Lower lobe of right lung (tissue), 2 donors: ENCODE results near the gene RNF103. TPM values are rescaled to one million over a fixed set of nuclear protein-coding genes. Genes with fewer than 3 reads are reported as not detected.
A peak's percentile ranks its signal among the peaks of the same experiment; 100 is the strongest.

ENCODE experiments used
- ATAC-seq, 2 donors: fragments of 200-7000 bp; cut with Tn5 transposase; one replicate each; pipeline ENCODE4 v1.9.1; 2020 to 2022; ENCODE audit warnings: mild to moderate bottlenecking in 2 of 2, moderate library complexity in 2 of 2
- DNase-seq: peaks from one replicate; pipeline ENCODE4 v3.0.0-alpha.2; 2020
- H3K27ac ChIP-seq: fragments of 200-600 bp; one replicate; pipeline ENCODE4 v1.8.0; 2022
- H3K27me3 ChIP-seq: fragments of 200-600 bp; one replicate; pipeline ENCODE4 v1.8.0; 2022; ENCODE audit warnings: low read depth
- H3K36me3 ChIP-seq: fragments of 200-600 bp; one replicate; pipeline ENCODE4 v1.8.0; 2022; ENCODE audit warnings: mild to moderate bottlenecking
- H3K4me1 ChIP-seq: fragments of 200-600 bp; one replicate; pipeline ENCODE4 v1.8.0; 2022
- H3K4me3 ChIP-seq: fragments of 200-600 bp; one replicate; pipeline ENCODE4 v1.8.0; 2022; ENCODE audit warnings: mild to moderate bottlenecking
- H3K9me3 ChIP-seq: fragments of 200-600 bp; one replicate; pipeline ENCODE4 v1.8.0; 2022
- intact Hi-C: fragments of 100-400 bp; cut with DNase I; formaldehyde crosslinking; loops from one replicate; pipeline ENCODE4 v1.11.0; 2022
- total RNA-seq: library from RNA; stranded (reverse); fragmentation: NEBNext Ultra II Directional; extraction: Animal tissue kit (Norgen Biotek cat#: 25700); gene quantifications from one replicate; pipeline ENCODE4 v1.2.1, GENCODE V29; 2021
- TF ChIP-seq, protein P1 (sequence below): fragments of 200-600 bp; IDR thresholded peaks from one replicate; pipeline ENCODE4 v1.8.0; 2022; ENCODE audit warnings: antibody characterized with exemption, mild to moderate bottlenecking
- donor health status: DM: no; HTN: yes; CAD: no; lungs with severe emphysema.

RNF103 gene
- total RNA-seq, 1 donor from 2014 or later, result 23.3 TPM

DNA sequence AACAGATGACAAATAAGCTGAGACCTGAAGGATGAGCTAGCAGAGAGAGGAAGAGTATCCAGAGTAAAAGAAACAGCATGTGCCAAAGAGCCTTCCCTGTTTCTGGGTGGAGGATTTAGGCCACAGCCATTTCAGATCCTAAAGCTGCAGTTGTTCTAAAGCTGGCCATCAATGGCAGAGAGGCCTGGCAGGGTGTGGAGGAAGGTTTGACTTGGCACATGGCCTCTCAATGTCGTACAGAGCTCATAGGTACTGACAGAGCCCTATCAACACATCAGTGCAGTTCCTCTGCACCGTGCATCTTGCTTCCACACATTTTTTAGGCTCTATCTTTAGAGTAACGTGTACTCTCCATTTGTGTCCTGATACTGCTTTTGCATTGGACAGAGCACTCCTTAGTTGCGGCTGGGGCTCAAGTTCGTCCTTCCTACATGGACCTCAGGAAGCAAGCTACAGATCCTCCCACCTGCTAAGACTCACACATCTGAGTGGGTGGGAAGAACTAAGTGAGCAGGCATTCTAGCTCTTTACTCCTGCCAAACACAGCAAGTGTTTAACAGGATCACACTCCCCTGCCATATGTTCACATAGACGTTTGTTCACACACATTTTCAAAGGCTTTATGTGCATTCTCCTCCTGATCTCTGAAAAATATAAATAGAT is 57.4 kb downstream of the RNF103 start:
- no peak for ATAC-seq
- no peak overlapping the region for H3K4me3 ChIP-seq
- H3K36me3 ChIP-seq, result no peaks in the 10 kb centered on the region
- intact Hi-C loops, result no loop called here
- no peaks in the 10 kb centered on the region for H3K9me3 ChIP-seq
- H3K27me3 ChIP-seq, result no peaks in the 10 kb centered on the region
- TF ChIP-seq, protein P1, sequence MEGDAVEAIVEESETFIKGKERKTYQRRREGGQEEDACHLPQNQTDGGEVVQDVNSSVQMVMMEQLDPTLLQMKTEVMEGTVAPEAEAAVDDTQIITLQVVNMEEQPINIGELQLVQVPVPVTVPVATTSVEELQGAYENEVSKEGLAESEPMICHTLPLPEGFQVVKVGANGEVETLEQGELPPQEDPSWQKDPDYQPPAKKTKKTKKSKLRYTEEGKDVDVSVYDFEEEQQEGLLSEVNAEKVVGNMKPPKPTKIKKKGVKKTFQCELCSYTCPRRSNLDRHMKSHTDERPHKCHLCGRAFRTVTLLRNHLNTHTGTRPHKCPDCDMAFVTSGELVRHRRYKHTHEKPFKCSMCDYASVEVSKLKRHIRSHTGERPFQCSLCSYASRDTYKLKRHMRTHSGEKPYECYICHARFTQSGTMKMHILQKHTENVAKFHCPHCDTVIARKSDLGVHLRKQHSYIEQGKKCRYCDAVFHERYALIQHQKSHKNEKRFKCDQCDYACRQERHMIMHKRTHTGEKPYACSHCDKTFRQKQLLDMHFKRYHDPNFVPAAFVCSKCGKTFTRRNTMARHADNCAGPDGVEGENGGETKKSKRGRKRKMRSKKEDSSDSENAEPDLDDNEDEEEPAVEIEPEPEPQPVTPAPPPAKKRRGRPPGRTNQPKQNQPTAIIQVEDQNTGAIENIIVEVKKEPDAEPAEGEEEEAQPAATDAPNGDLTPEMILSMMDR, result no peak
- no peak for DNase-seq
- peaks cover 15% of the 10 kb centered on the region for H3K4me1 ChIP-seq
- no peak overlapping the region for H3K27ac ChIP-seq

DNA sequence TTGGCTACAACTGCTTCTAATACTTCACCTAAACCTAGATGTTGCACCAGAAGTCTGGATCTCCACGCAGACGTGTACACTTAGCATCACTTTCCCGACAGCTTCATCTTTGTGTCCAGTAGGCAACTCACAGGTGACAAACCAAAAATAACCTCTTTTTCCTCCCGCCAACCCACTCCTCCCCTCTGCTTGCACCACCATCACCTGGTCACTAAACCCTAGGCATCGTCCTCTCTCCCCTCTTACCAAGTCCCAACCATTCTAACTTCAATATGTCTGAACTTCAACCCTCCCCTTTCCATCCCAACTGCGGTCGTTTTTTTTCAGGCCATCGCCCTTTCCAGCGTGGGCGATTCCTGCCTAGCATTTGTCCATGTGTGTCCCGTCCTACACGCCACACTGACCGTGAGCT is 60.0 kb downstream of the RNF103 start:
- peak overlapping the region; percentile 80 for H3K4me3 ChIP-seq
- intact Hi-C loops, result no loop called here
- TF ChIP-seq, protein P1, result no peak
- H3K27me3 ChIP-seq, result no peaks in the 10 kb centered on the region
- H3K9me3 ChIP-seq, result no peaks in the 10 kb centered on the region
- no peak for DNase-seq
- ATAC-seq, result no peak
- no peaks in the 10 kb centered on the region for H3K36me3 ChIP-seq
- peak overlapping the region; percentile 100 for H3K27ac ChIP-seq
- H3K4me1 ChIP-seq, result peaks cover 22% of the 10 kb centered on the region

- H3K36me3 ChIP-seq, result no peaks in the 10 kb centered on the region
- no peaks in the 10 kb centered on the region for H3K27me3 ChIP-seq
- H3K9me3 ChIP-seq, result no peaks in the 10 kb centered on the region
- peak; percentile 97 for DNase-seq
- intact Hi-C loops, result no loop called here
- peaks cover 26% of the 10 kb centered on the region for H3K4me1 ChIP-seq
- ATAC-seq, result peak; percentile 98 to 99
- H3K4me3 ChIP-seq, result peak within 1 kb of the TSS; percentile 80
- TF ChIP-seq, protein P1, result no peak
- peak within 1 kb of the TSS; percentile 100 for H3K27ac ChIP-seq
Observed at GRCh38 chr2:86562922-86563649, 60.6 kb downstream of the RNF103 start, which contains the start of gene CHMP3. Gene CHMP3 (minus strand): TSS chr2:86563443. CDS start chr2:86563348, 95 bp downstream.

DNA sequence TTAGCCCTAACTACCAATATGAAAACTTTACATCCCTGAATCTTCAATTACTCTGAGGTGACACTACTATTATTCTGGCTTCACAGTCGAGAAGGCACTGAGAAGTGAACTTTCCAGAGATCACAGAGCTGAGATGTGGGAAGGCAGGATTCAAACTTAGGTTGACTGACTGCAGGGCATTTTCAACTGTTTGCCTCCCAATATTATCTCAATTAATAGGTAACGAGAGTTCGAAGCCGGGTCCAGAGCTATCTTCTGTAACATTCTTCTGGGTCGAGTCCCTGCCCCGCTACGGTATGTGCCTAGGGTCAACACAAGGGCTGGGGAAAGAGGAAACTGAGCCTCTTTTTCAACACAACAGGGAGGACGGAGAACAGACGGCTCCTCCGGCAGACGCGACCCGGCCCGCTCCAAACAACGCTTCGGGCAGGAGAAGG is 61.2 kb downstream of the RNF103 start:
- H3K4me3 ChIP-seq, result peak overlapping the region; percentile 80
- H3K9me3 ChIP-seq, result no peaks in the 10 kb centered on the region
- intact Hi-C loops, result no loop called here
- H3K36me3 ChIP-seq, result no peaks in the 10 kb centered on the region
- H3K27ac ChIP-seq, result peak overlapping the region; percentile 100
- TF ChIP-seq, protein P1, result no peak
- ATAC-seq, result no peak
- no peaks in the 10 kb centered on the region for H3K27me3 ChIP-seq
- peaks cover 30% of the 10 kb centered on the region for H3K4me1 ChIP-seq
- no peak for DNase-seq

- no peak overlapping the region for H3K27ac ChIP-seq
- peaks cover 25% of the 10 kb centered on the region for H3K4me1 ChIP-seq
- H3K4me3 ChIP-seq, result no peak overlapping the region
- no peaks in the 10 kb centered on the region for H3K27me3 ChIP-seq
- DNase-seq (no peak), ATAC-seq (no peak)
- H3K9me3 ChIP-seq, result no peaks in the 10 kb centered on the region
- H3K36me3 ChIP-seq, result no peaks in the 10 kb centered on the region
- intact Hi-C loops, result no loop called here
- TF ChIP-seq, protein P1, result no peak
Observed at GRCh38 chr2:86557836-86558235, 65.8 kb downstream of the RNF103 start.
